ENCODE measurements around the gene C2CD3.
A peak's percentile ranks its signal among the peaks of the same experiment; 100 is the strongest.
"Not testable (repeated sequence)": the region's sequence is repeated elsewhere in the genome, so short reads cannot be mapped to it uniquely, and the experiment has no call there.

C2CD3 gene

DNA sequence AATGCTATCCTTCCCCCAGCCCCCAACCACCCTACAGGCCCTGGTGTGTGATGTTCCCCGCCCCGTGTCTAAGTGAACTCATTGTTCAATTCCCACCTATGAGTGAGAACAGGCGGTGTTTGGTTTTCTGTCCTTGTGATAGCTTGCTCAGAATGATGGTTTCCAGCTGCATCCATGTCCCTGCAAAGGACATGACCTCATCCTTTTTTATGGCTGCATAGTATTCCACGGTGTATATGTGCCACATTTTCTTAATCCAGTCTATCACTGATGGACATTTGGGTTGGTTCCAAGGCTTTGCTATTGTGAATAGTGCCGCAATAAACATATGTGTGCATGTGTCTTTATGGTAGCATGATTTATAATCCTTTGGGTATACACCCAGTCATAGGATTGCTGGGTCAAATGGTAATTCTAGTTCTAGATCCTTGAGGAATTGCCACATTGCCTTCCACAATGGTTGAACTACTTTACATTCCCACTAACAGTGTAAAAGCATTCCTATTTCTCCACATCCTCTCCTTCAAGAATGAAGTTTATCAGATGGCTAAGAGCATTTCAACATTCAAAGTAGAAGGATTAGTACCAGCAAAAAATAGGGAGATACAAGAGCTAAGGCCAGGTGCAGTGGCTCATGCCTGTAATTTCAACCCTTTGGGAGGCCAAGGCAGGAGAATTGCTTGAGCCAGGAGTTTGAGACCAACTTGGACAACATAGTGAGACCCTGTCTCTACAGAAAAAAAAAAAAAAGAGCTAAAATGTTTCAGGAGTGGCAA is 50.4 kb downstream of the C2CD3 start:
- not testable (repeated sequence) for DNase-seq

DNA sequence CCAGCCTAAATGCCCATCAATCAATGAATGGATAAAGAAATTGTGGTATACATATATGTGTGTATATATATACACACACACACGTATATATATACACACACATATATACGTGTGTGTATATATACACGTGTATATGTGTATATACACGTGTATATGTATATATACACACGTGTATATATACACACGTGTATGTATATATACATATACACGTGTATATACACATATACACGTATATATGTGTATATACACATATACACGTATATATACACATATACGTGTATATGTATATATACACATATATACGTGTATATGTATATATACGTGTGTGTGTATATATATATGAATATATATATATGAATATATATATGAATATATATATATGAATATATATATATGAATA is 54.1 kb downstream of the C2CD3 start:
- DNase-seq, result no peak

DNA sequence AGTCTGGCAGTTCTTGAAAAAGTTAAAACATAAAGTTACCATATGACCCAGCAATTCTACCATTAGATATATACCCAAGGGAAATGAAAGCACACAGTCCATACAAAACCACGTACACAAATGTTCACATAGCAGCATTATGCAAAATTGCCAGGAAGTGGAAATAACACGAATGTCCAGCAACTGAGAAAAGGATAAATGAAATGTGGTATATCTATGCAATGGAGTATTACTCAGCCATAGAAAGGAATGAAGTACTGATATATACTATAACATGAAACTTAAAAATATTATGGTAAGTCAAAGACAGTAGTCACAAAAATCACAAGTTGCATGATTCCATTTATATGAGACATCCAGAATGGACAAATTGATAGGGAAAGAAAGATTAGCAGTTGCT is 57.9 kb downstream of the C2CD3 start:
- DNase-seq, result no peak

DNA sequence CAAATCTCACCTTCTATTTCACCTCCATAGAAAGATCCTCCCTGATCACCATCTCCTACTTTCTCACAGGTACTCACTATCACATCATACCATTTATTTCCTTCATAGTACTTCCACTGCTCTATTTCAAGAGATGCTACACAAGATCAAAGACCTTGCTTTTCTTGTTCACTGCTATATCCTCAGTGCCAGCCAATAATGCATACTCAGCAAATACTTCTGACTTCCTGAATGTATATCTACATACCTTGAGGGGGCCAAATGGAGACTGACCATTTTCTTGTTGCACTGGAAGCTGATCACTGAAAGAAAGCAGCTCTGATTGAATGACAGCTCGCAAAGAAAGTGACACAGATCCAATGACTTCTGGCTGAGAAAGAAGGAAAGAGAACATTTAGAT is 64.7 kb downstream of the C2CD3 start:
- no peak for DNase-seq

DNA sequence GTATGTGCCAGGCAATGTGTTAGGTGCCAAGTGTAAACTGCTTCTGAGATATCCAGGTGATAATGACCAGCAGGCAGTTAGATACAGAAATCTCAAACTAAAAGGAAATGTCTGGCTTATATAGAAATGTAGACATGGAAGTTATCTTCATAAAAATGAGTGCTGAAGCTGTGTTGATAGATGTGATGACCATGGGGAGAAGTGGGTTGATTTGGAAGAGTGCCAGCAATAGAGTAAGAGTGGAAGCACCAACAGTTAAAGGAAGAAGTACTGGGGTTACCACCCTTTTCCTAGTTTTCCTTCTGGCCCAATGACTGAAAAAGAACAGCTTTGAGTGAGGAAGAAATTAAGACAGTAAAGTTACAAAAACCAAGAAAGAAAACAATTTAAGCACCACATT is 68.5 kb downstream of the C2CD3 start:
- DNase-seq, result no peak

DNA sequence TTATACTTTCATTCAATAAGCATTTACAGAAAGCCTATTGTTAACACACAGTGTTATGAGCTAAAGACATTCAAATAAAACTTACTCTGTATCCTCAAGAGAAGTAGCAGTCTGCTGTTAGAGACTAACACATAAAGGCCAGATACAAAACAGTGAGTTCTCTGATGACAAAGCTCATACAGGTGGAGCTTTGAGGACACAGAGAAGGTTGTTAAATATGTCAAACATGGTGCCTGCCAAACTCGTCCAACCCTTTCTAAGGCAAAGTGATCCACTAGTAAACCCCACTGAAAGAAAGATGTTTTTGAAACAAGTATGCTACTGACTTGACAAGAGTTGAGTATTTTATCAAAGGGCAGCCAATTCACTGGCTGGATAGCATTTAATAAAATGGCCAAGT is 70.1 kb downstream of the C2CD3 start:
- DNase-seq, result no peak

DNA sequence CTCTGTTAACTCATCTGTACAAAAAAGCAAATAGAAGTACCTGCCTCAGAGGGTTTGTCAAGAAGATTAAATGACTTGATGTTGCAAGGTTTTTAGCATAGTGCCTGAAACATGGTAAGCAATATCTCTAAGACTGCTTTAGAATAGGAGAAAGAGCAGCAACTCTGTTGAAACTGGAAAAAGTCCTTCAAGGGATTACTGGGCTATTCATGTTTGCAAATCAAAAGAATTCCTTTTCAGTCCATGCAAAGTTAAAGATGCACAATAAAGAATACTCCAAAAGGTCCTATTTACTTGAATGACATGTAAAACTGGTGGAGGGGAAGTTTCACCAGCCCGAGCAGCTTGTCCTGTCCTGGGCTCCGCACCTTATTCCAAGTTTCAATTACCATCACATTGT is 70.6 kb downstream of the C2CD3 start:
- DNase-seq, result no peak

DNA sequence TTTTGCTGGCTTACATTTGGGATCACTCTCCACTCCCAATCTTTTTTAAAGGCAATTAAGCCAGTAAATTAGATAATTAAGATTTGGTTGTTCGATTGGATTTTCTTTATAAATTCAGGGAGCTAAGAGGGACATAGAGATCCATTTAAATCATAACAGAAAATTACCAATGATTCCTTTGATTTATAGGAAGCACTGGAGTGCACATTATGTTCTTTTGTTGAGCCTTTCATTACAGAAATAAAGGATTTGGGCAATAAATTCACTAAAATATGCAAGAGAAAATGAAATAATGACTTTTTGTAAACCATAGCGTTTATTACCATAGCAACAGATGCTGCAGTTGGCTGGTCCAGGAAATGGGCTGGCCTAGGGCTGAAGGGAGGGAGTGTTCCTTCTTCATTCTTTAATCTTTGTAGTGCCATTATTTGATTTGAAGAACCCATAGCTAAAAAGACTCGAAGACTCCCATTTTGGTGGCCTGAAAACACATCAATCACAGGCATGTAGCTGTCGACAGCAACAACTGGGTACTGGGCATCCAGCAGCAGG is 73.0 kb downstream of the C2CD3 start:
- DNase-seq, result no peak

DNA sequence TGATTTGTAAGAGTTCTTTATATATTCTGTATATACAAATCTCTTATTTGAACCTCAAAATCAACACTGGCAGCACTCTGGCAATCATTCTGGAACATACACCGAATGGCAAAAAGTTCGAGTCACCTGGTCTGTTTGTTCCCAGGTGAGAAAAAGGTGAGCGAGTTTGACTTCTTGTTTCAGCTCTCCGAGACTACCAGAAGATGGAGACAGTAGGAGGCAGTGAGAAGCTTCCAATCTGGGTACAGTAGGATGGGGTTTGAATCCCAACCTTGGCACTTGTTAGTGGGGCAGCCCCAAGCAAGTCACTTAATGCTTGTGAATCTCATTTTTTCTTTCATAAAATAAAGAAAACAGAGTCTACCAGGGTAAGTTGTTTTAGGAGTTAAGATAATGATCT is 76.4 kb downstream of the C2CD3 start:
- DNase-seq, result no peak

DNA sequence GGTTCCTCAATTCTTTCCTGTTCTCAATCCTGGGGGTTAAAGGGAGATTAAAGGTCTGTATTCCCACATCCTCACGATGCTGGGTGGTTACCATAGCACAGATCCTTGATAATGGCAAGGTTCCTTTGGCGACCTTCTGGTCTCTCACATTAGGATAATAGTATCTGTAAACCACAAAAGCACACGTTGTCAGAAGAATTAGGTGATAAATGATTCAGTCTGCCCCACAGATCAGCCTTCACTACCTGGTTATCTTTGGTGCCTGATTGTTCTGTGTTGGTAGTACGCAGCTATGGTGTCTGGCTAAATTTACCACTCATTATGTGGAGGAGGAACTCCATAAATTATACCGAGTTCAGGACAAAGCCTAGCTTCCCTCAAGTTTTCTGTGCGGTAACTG is 78.4 kb downstream of the C2CD3 start:
- no peak for DNase-seq

DNA sequence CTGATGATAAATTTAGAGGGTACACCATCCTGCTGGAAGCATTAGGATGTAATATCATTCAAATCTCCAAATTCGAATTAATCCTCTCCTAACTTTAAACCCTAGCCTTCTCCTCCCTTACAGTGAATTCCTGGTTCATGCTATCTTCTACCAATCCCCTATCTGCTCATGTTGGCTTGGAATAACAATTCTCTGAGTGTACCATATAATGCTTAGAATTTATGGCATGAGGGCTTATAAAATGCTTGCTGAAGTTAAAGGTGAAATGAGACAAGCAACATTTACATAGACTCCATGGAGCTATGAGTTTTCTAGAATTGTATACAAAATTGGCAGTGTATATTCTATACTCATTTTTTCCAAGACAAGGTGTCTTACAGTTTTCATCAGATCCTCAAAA is 79.3 kb downstream of the C2CD3 start:
- no peak for DNase-seq

DNA sequence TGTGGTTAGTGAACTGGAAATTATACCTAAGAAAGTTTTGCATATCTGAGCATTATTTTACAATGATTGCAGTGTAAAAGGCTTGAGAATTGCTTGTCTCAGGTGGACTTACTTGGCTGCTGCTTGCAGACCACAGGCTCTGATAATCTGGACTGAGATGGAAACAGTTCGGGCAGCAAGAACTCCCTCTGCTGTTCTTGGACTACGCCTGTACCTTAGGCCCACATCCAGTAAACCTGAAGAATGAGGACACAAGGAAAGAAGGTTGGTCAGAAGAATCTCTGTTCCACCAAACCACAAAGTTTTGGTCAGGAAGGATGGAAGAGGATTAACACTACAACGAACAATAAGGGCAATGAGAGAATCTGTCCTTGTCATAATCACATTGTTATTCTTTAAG is 80.1 kb downstream of the C2CD3 start:
- no peak for DNase-seq

DNA sequence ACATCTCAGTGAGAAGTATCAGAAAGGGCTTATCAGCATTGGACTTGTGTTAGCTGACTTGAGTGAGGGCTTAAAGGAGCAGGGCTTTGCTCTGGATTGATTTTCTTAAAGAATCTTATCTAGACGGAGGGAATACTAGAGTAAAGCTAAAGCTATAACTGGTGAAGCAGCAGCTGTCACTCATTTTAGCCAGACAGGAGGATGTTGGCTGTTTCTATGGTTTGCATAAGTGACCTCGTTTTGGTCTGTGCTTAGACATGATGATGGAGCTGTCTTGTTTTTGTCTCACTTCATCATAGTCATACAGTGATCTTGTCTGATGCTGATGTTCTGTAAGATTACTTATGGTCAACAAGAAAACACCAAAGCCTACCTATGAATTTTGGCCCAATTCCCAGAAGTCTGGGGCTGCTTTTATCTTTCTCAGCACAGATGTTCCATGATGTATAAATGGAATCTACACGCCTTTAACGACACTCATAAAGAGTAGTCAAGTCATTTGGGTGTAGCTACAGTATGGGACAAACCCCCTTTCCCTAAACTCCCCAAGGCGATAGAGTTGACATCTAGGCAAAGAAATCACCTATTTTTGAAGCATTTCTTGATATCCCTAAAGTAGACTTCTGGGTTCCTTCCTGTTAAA is 84.4 kb downstream of the C2CD3 start:
- no peak for DNase-seq

DNA sequence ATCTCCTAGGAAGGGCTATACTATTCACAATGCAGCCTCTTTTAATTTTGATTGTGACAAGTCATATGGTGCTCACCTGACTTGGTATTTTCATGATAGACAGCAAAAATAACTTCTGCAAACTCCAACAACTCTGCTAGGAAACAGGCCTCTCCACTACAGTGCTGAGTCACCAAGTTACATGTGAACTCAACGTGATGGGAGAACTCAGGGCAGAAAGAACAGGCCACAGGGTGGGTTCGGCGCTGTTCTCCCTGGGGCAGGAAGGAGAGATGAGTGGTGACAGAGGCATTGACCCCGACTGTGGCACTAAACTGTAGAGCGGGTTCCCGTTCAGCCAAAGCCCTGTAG is 85.3 kb downstream of the C2CD3 start:
- no peak for DNase-seq

DNA sequence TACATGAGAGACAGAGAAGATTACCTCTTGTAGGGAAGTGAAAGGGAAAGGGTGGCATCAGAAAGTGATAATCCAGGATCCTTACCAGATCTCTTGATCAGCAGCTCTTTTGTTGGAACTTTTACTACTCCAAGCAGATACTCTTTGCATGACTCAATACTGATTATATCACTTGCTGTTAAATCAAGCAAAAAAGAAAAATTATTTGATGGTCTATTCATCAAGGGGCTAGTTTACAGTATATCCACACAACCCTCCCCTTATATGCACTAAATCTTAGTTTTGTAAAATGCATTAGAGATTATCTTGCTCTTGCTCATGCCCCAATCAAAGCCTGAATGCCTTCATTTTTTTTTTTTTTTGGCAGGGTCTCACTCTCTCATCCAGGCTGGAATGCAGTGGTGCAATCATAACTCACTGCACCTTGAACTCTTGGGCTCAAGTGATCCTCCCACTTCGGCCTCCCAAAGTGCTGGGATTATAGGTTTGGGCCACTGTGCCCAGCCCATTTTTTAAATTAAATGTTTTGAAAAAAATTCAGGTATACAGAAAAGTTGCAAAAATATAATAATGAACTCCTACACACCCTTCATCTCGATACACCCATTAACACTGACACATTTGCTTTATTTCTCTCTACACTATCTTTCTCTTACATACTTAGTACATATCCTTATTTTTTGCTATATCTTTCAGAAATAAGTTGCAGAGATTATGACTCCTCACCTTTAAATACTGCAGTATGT is 85.8 kb downstream of the C2CD3 start:
- DNase-seq, result no peak

DNA sequence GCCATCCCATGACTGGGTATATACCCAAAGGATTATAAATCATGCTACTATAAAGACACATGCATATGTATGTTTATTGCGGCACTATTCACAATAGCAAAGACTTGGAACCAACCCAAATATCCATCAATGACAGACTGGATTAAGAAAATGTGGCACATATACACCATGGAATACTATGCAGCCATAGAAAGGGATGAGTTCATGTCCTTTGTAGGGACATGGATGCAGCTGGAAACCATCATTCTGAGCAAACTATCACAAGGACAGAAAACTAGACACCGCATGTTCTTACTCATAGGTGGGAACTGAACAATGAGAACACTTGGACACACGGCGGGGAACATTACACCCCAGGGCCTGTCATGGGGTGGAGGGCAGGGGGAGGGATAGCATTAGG is 86.9 kb downstream of the C2CD3 start:
- DNase-seq, result not testable (repeated sequence)

DNA sequence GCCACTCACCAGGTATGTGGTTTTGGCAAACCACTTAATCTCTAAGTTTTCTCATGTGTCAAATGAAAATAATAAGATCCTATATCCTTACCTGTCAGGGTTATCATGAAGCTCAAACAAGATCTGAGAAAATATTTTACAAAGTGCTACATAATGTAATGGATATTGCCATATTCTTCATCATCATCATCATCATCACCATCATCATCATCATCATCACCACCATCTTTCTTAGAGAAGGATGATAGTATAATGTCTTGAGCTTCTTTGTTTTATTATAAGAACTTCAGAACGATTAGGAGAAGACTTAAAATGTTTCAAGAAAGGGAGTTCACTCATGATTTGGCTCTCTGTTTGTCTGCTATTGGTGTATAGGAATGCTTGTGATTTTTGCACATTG is 89.4 kb downstream of the C2CD3 start:
- no peak for DNase-seq

DNA sequence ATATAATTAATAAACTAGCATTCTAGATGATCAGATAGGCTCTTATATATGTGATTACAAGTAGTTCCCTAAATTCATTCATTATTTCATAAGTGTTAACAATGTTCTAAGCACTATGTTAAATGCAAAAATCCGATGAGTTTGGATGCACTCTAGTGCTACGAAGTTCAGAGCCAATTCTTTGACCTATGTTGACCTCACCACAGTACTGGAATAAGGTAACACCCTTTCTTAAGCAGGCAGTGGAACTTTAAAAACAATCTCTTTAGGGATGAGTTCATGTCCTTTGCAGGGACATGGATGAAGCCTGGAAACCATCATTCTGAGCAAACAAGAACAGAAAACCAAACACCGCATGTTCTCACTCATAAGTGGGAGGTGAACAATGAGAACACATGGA is 93.6 kb downstream of the C2CD3 start:
- DNase-seq, result no peak

DNA sequence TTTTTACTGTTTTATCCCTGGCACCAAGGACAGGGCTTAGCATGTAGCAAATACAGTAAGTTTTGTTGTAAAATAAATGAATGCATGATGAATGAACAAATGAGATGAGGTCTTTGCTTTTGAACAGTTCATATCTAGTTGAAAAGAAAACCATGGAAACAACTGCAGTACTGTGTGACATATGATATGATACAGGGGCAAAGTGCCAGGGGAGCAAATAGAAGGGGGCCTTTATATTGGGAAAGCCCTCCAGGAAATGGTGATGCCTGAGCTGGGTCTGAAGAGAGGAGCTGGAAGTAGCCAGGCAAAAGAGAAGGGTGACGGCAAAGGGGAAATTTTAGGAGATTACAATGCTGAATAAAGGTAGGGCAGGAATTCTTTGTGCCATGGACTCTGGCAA is 98.1 kb downstream of the C2CD3 start:
- DNase-seq, result no peak

DNA sequence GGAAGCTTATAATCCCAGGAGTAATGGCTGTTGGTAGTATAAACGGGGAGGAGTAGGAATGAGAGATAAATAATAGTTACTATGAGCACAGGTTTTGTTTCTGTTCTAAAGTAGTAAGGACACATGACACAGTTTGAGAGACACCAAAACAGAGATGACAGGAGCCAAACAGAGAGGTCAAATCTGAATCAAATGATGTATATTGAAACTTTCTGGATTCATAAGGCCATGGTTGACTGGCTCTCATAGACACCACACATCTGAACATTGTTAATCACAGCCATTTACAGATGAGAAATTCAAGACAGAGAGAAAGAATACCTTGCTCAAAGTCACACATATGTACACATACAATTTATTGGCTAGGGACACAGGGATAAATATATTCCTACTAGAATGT is 98.5 kb downstream of the C2CD3 start:
- DNase-seq, result no peak

DNA sequence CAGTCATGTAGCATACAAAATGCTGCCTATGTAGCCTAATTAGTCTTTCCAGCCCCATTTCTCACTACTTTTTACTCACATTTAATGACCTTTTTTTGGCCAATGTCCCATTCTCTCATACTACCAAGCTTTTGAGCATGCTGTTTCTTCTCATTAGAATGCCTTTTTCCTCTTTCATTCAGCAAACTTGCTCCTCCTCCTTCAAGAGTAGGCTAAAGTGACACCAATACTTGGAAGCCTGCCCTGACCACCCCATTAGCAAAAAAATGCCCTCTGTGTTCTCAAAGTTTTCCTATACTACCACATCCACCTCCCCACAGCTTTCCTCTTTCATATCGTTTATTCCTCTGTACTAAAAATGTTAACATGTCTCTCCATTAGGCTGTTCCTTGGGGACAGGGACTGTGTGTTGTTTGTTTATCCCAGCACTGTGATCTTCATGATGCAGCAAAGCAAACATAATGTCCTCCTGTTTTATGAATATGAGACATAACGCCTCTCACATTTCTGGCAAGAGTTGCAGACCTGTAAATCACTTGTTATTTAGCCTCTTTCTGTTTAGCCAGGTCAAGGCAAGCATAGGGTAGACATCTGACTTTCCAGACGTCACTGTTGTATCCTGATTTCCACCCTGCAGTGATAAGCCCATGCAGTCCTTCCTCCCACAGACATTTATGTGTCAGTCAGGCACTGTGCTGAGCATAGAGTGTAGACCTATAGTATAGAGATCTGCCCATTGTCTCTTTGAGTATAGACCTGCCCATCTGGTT is 99.9 kb downstream of the C2CD3 start:
- DNase-seq, result no peak

DNA sequence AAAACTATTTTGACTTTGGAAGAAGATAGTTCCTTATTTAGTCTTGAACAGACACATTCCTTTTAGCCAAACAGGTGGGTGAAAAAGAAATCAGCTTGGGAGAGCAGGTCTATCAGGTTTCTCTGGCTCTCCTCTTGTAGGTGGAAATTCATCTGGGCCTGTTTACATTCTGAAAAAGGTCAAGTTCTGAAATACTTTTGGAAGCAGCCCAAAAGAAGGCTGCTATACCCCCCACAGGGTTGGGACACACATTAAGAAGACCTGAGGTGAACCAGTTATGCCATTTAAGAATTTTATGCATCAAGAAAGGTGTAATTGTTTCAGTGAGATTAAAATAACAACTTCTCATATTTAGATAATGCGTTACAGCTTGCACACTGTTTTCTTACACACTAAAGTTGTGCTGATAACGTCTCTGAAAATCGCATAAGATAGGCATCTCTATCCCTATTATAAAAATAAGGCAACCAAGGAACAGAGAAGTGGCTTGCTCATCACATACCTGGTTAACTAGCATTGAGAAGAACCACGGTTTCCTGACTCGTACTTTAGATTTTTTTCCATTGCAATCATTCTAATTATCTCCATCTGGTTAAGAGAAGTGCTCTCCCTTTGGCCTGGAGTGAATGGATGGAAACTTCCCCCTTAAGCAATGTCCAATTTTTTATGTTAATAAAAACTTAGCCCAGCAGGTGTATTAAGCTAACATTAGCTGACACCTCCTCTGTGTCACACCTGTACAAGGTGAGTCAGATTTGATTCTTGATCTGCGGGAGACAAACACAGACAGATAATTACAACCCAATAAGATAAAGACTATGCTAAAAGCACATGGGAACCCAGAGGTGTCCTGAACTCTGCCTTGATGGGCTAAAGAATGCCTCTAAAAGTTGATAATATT is 101.4 kb downstream of the C2CD3 start:
- peak; percentile 36 for DNase-seq

Measured in NCI-H1417 treated with DMSO at 0.1 percent for 48 hours (cell line).